Effector memory CD4-positive, alpha-beta T cell (primary cell): ENCODE data around the gene DCDC2C.

Experiments
- DNase-seq, 3 donors: peaks; one replicate each; pipeline ENCODE4 v3.0.0-alpha.2; 2020
- H3K27ac ChIP-seq: 2 replicates; pipeline ENCODE4 v1.7.0; 2013; ENCODE audit warnings: mild to moderate bottlenecking, low read length, moderate library complexity; ENCODE audit not compliant: insufficient read depth, poor library complexity, severe bottlenecking
- H3K27me3 ChIP-seq: replicated peaks from 2 replicates; pipeline ENCODE4 v1.7.0; 2013; ENCODE audit warnings: mild to moderate bottlenecking, low read length; ENCODE audit not compliant: insufficient read depth, control insufficient read depth, poor library complexity, severe bottlenecking
- H3K36me3 ChIP-seq: 2 replicates; pipeline ENCODE4 v1.7.0; 2013; ENCODE audit warnings: mild to moderate bottlenecking, low read length, moderate library complexity; ENCODE audit not compliant: control insufficient read depth, insufficient read depth
- H3K4me1 ChIP-seq: 2 replicates; pipeline ENCODE4 v1.7.0; 2013; ENCODE audit warnings: low read length, mild to moderate bottlenecking; ENCODE audit not compliant: control insufficient read depth, insufficient read depth, poor library complexity, severe bottlenecking
- H3K4me3 ChIP-seq: 2 replicates; pipeline ENCODE4 v1.7.0; 2013; ENCODE audit warnings: low read length, low read depth, mild to moderate bottlenecking; ENCODE audit not compliant: insufficient read depth, poor library complexity, severe bottlenecking
- H3K9me3 ChIP-seq: 2 replicates; pipeline ENCODE4 v1.7.0; 2013; ENCODE audit warnings: mild to moderate bottlenecking, low read length, moderate library complexity; ENCODE audit not compliant: control insufficient read depth

Gene DCDC2C

GRCh38 chr2:3682811-3683210 lies 20.6 kb upstream of the DCDC2C start:
- Histone ChIP-seq H3K27me3 (no peaks in the 10 kb centered on the region), H3K9me3 (no peaks in the 10 kb centered on the region), H3K36me3 (no peaks in the 10 kb centered on the region), H3K27ac (no peak overlapping the region), H3K4me1 (no peaks in the 10 kb centered on the region), H3K4me3 (no peak overlapping the region)
- no peak for DNase-seq

DNA sequence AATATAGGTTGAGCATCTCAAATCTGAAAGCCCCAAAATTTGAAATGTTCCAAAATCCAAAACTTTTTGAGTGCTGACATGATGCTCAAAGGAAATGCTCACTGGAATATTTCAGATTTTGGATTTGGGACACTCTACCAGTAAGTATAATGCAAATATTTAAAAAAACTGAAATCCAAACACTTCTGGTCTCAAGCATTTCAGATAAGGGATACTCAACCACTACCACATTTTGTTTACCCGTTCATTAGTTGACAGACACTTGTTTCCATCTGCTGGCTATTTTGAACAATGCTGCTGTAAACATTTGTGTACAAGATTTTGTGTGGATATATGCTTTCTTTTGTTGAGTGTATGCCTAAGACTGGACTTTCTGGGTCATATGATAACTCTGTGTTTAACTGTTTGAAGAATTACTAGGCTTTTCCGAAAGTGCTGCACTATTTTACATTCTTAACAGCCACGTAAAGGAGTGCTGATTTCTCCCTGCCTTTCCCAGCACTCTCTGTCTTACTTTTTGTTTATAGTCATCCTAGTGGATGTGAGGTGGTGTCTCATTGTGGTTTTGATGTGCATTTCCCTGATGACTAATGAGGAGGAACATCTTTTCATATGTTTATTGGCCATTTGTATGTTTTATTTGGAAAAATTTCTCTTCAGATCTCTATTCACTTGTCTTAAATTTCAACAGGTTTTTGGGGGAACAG lies 19.5 kb upstream of the DCDC2C start:
- H3K27ac ChIP-seq, result no peak overlapping the region
- H3K27me3 ChIP-seq, result no peaks in the 10 kb centered on the region
- H3K9me3 ChIP-seq, result no peaks in the 10 kb centered on the region
- DNase-seq, result no peak
- no peak overlapping the region for H3K4me3 ChIP-seq
- H3K4me1 ChIP-seq, result no peaks in the 10 kb centered on the region
- H3K36me3 ChIP-seq, result no peaks in the 10 kb centered on the region

DNA sequence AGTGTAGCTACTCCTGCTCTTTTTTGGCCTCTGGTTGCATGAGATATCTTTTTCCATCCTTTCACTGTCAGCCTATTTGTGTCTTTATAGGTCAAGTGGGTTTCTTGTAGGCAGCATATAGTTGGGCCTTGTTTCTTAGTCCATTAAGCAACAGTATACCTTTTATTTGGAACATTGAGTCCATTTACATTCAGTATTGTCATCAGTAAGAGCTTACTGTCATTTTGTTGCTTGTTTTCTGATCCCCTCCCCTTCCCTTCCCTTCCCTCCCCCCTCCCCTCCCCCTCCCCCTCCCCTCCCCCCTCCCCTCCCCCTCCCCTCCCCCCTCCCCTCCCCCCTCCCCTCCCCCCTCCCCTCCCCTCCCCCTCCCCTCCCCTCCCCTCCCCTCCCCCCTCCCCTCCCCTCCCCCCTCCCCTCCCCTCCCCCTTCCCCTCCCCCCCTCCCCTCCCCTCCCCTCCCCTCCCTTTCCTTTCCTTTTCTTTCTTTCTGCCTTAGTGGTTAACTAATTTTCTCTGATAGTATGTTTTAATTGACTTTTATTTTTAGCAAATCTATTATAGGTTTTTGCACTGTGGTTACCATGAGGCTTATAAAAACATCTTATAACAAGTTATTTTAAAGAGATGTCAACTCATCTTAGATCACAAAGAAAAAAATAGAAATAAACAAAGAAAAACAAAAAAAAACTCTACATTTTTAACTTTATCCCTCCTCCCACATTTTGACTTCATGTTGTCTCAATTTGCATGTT lies 13.2 kb upstream of the DCDC2C start:
- no peaks in the 10 kb centered on the region for H3K4me1 ChIP-seq

GRCh38 chr2:3692375-3692774 lies 11.0 kb upstream of the DCDC2C start:
- H3K27ac ChIP-seq, result no peak overlapping the region
- H3K36me3 ChIP-seq, result no peaks in the 10 kb centered on the region
- no peaks in the 10 kb centered on the region for H3K9me3 ChIP-seq
- no peak for DNase-seq
- H3K4me1 ChIP-seq, result no peaks in the 10 kb centered on the region
- no peak overlapping the region for H3K4me3 ChIP-seq
- no peaks in the 10 kb centered on the region for H3K27me3 ChIP-seq

More for the DNA sequence above, 13.2 kb upstream of the DCDC2C start:
- H3K27ac ChIP-seq, result no peak overlapping the region
- H3K27me3 ChIP-seq, result no peaks in the 10 kb centered on the region
- no peaks in the 10 kb centered on the region for H3K9me3 ChIP-seq
- no peak overlapping the region for H3K4me3 ChIP-seq
- H3K36me3 ChIP-seq, result no peaks in the 10 kb centered on the region
- DNase-seq, result no peak

DNA sequence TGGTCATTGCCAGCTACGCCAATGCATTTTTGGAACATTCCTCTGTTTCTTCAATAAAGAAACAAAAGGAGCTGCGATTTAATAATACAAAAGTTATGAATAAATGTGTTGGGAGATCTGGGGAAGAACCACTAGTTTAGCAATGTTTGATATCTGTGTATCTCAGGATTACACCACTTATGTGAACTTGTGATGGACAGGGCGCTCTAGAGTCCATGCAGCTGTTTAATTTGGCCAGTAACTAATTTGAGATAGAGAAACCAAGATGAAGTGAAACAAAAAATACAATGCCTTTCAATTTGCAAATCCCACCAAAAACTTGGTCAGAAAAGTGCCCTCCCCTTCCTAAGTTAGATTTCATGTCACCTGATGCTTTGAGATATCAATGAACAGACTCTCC lies 6.8 kb upstream of the DCDC2C start:
- no peak for DNase-seq
- Histone ChIP-seq H3K4me3 (no peak overlapping the region), H3K36me3 (no peaks in the 10 kb centered on the region), H3K4me1 (no peaks in the 10 kb centered on the region), H3K9me3 (no peaks in the 10 kb centered on the region), H3K27ac (no peak overlapping the region), H3K27me3 (no peaks in the 10 kb centered on the region)

GRCh38 chr2:3701071-3701470 lies 2.3 kb upstream of the DCDC2C start:
- Histone ChIP-seq H3K27ac (no peak overlapping the region), H3K9me3 (no peaks in the 10 kb centered on the region), H3K36me3 (no peaks in the 10 kb centered on the region), H3K4me3 (no peak overlapping the region), H3K4me1 (no peaks in the 10 kb centered on the region), H3K27me3 (no peaks in the 10 kb centered on the region)
- no peak for DNase-seq

DNA sequence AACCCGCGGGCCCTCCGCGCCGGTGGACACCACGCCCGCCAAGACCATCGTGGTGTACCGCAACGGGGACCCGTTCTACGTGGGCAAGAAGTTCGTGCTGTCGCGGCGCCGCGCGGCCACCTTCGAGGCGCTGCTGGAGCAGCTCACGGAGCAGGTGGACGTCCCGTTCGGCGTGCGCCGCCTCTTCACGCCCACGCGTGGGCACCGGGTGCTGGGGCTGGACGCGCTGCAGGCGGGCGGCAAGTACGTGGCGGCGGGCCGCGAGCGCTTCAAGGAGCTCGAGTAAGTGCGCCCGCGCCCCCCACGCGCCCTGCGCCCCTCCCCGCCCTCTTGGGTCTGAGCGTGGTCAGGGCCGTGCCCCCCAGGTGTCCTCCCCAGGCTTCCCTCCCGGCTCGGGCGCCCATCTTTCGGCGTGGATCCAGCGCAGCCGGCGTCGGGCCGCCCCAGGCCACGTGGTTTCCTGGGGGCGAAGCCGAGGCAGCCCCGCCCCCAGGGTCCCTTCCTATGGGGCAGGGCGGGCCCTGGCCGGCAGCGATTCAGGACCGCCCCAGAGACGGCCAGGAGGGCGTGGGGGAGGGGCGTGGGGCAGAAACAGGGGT lies 481 bp downstream of the DCDC2C start:
- no peaks in the 10 kb centered on the region for H3K4me1 ChIP-seq
- H3K36me3 ChIP-seq, result no peaks in the 10 kb centered on the region
- H3K4me3 ChIP-seq, result no peak overlapping the region
- no peaks in the 10 kb centered on the region for H3K27me3 ChIP-seq
- no peak for DNase-seq
- H3K9me3 ChIP-seq, result no peaks in the 10 kb centered on the region
- H3K27ac ChIP-seq, result no peak overlapping the region

GRCh38 chr2:3704692-3705091 lies 1.3 kb downstream of the DCDC2C start:
- Histone ChIP-seq H3K4me1 (no peaks in the 10 kb centered on the region), H3K9me3 (no peaks in the 10 kb centered on the region), H3K27ac (no peak overlapping the region), H3K27me3 (no peaks in the 10 kb centered on the region), H3K36me3 (no peaks in the 10 kb centered on the region), H3K4me3 (no peak overlapping the region)
- no peak for DNase-seq

GRCh38 chr2:3705782-3706181 lies 2.4 kb downstream of the DCDC2C start:
- Histone ChIP-seq H3K27ac (no peak overlapping the region), H3K4me1 (no peaks in the 10 kb centered on the region), H3K4me3 (no peak overlapping the region), H3K36me3 (no peaks in the 10 kb centered on the region), H3K9me3 (no peaks in the 10 kb centered on the region), H3K27me3 (no peaks in the 10 kb centered on the region)
- DNase-seq, result no peak

DNA sequence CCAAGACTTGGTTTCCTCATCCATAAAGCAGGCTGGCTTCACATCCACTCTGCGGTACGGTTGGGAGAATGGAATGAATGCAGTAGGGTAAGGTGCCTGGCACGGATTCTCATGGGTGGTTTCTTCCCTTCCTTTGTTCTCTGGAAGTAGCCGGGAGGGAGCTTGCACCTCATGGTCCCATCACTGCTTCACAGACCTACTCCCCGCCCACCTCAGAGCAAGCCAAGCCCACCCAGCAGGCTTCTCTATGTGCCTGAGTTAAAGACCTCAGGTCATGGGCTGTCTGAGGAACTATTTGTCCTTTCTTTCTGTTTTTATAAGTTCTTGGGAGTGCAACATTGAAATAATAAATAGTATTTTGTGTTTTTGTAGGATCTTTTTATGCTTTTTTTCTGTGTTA lies 3.5 kb downstream of the DCDC2C start:
- Histone ChIP-seq H3K27ac (no peak overlapping the region), H3K4me1 (no peaks in the 10 kb centered on the region), H3K4me3 (no peak overlapping the region), H3K27me3 (no peaks in the 10 kb centered on the region), H3K9me3 (no peaks in the 10 kb centered on the region), H3K36me3 (no peaks in the 10 kb centered on the region)
- DNase-seq, result no peak
